Activated naive CD4-positive, alpha-beta T cell treated with anti-CD3 and anti-CD28 coated beads, Interleukin-2, amount 50 U/mL, for 72 hours (primary cell): Measurements from ENCODE around the gene FSHB. TPM values are rescaled to one million over a fixed set of nuclear protein-coding genes. Genes with fewer than 3 reads are reported as not detected.
A peak's percentile ranks its signal among the peaks of the same experiment; 100 is the strongest.
"Not testable (repeated sequence)": the region's sequence is repeated elsewhere in the genome, so short reads cannot be mapped to it uniquely, and the experiment has no call there.

Experiments
- ATAC-seq, 2 donors: fragments of 150-1000 bp; cut with Tn5 transposase; 2 replicates each; pipeline ENCODE4 v1.10.0; 2021; ENCODE audit warnings: mild to moderate bottlenecking in 2 of 2, moderate library complexity in 2 of 2
- DNase-seq, 2 donors: peaks; one replicate each; pipeline ENCODE4 v3.0.0; 2021 to 2022; ENCODE audit warnings: low spot score in 2 of 2
- H3K27ac Mint-ChIP-seq, 2 donors: one replicate each; pipeline ENCODE4 v1.8.0; 2022; ENCODE audit warnings: mild to moderate bottlenecking in 2 of 2, mixed read lengths in 2 of 2
- H3K36me3 Mint-ChIP-seq, 2 donors: one replicate each; pipeline ENCODE4 v1.8.0; 2022; ENCODE audit warnings: mixed read lengths in 2 of 2
- H3K9me3 Mint-ChIP-seq, 2 donors: one replicate each; pipeline ENCODE4 v1.8.0; 2022; ENCODE audit warnings: mixed read lengths in 2 of 2
- total RNA-seq, 2 donors: library from RNA; stranded (reverse); gene quantifications; one replicate each; pipeline ENCODE4 v1.2.3, GENCODE V29; 2022

FSHB gene
- total RNA-seq = not detected

- Mint-ChIP-seq H3K27ac (no peak within 1 kb of the TSS), H3K36me3 (peaks cover 0 to 7% of the 10 kb centered on the region in 2 donors), H3K9me3 (peaks cover 5 to 19% of the 10 kb centered on the region in 2 donors)
- ATAC-seq = no peak
- no peak for DNase-seq
These were observed at the start of gene FSHB for GRCh38 chr11:30230714-30231113. Gene FSHB, plus strand, starts transcription at chr11:30231014. Its CDS starts 889 bp downstream, at chr11:30231903.

DNA sequence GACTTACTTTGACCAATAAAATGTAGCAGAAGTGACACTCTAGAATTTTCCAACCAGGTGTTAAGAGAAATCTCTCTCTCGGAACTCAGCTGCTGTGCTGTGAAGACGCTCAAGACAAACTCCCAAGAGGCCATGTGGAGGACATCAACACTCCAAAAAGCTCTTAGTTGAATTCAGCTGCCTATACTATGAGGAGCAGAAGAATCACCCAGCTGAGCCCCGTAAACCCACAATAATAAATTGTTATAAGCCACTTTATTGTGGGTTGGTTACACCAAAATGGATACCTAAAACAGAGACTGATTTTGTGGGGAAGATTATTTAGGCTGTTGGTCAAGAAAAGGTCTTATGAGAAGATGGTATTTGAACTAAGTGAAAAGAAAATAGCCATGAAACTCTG, 44.1 kb upstream of the FSHB start:
- no peaks in the 10 kb centered on the region for H3K36me3 Mint-ChIP-seq
- ATAC-seq (no peak), DNase-seq (no peak)
- H3K27ac Mint-ChIP-seq = no peak overlapping the region
- H3K9me3 Mint-ChIP-seq = peaks cover 6 to 8% of the 10 kb centered on the region in 2 donors

DNA sequence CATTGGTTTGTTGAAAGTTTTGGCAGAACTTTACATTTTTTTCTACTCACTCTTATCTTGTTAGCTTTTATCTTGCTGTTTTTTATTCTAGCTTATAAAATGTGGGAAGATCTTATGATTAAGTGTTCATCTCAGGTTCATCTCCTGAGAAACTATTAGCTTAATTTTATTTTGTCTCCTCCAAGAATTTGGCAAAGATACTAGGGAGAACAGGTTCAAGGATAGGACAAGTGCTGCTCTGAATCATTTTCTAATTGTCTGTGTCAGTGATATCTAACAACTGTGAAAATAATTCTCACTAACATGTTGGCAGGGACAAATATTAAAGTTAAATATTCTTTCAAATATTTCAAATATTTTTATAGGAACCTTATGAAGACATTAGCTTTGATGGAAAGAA, 38.2 kb upstream of the FSHB start:
- no peak for DNase-seq
- ATAC-seq = no peak
- Mint-ChIP-seq H3K27ac (no peak overlapping the region), H3K36me3 (no peaks in the 10 kb centered on the region), H3K9me3 (no peaks in the 10 kb centered on the region)

- no peaks in the 10 kb centered on the region for H3K9me3 Mint-ChIP-seq
- ATAC-seq = peak; percentile 52 to 53
- peak in 1 of 2 donors; percentile 42 for DNase-seq
- no peaks in the 10 kb centered on the region for H3K36me3 Mint-ChIP-seq
- no peak overlapping the region for H3K27ac Mint-ChIP-seq
These were observed 34.2 kb upstream of the FSHB start for GRCh38 chr11:30196400-30197206.

DNA sequence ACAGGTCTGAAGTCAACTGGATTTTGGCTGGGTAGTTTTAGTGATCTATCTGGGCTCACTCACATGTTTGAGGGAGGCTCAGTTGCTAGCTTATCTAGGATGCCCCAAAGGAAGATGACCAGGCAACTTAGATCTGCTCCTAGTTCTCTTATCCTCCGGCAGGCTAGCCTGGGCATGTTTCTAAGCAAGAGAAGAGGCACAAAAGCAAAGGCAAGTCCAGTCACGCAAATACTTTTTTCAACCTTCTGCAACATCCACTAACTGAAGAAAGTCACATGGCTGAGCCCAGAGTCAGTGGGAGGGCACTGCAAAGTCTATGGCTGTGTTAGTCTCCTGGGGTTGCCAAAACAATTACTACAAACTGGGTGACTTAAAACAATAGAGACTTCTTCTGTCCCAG, 32.9 kb upstream of the FSHB start:
- Mint-ChIP-seq H3K36me3 (no peaks in the 10 kb centered on the region), H3K9me3 (no peaks in the 10 kb centered on the region), H3K27ac (no peak overlapping the region)
- DNase-seq (no peak), ATAC-seq (no peak)

GRCh38 chr11:30202989-30203388, 27.8 kb upstream of the FSHB start:
- H3K9me3 Mint-ChIP-seq, ATAC-seq, DNase-seq, H3K36me3 Mint-ChIP-seq, H3K27ac Mint-ChIP-seq: not testable (repeated sequence)

DNA sequence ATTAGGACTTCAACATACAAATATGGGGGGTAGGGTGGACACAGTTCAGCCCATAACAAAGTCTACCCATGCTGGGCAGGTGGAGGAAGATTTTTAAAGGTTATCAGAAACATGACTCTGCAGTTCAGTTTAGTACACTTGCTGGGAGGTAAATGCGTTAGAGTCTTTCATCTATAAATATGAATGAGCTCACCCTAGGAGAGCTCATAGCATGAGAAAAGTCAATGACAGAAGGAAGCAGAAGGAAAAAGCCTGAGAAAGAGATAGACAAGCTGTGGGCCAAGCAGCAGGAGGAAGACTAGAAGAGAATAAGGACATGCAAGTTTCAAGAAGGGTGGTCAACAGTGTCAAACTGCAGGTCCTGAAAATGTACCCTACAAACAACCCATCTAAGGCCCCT, 27.0 kb upstream of the FSHB start:
- Mint-ChIP-seq H3K36me3 (no peaks in the 10 kb centered on the region), H3K9me3 (no peaks in the 10 kb centered on the region), H3K27ac (no peak overlapping the region)
- DNase-seq (no peak), ATAC-seq (no peak)

- Mint-ChIP-seq H3K9me3 (no peaks in the 10 kb centered on the region), H3K36me3 (no peaks in the 10 kb centered on the region), H3K27ac (no peak overlapping the region)
- ATAC-seq (no peak), DNase-seq (no peak)
These were observed 24.4 kb upstream of the FSHB start for GRCh38 chr11:30206249-30206996.

DNA sequence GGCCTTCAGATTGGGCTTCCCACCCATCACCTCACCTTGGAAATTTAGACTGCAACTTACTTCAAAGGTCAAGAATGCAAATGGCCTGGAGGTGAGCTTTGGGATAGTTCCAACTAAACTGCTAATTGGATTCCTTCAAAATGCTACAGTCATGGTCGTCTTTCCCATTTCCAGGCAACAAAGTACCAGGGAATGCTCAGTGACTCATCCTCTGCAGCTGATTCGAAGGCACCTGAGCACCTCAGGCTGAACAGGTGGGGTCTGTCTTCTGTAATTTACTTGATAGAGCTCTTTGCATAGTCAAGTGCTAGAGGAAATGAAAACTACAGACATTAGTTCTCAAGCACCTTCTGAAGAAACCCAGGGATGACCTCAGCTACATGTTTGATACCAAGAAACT, 20.5 kb upstream of the FSHB start:
- DNase-seq = no peak
- no peak overlapping the region for H3K27ac Mint-ChIP-seq
- H3K9me3 Mint-ChIP-seq = no peaks in the 10 kb centered on the region
- H3K36me3 Mint-ChIP-seq = no peaks in the 10 kb centered on the region
- no peak for ATAC-seq

- no peak for ATAC-seq
- Mint-ChIP-seq H3K9me3 (no peaks in the 10 kb centered on the region), H3K36me3 (no peaks in the 10 kb centered on the region), H3K27ac (no peak overlapping the region)
- no peak for DNase-seq
These were observed 14.3 kb upstream of the FSHB start for GRCh38 chr11:30216534-30216933.

DNA sequence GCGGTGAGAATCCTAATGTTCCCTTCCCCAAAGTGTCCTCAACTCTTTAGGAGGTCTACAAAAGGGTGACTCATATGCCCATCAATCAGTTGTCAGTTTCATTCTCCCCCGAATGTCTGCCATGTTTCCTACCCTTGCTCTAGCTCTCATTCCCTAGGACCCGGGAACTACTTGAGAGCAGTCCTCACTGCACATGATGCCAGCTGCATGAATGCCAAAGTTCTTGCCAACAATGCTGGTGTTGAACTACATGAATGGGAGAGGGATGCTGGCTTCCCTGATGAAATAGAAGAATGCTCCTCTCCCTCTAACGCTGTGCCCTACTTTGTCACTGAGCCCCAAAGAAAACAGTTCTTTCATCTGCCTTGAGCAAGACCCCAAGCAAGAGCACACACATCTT, 12.5 kb upstream of the FSHB start:
- Mint-ChIP-seq H3K9me3 (no peaks in the 10 kb centered on the region), H3K36me3 (no peaks in the 10 kb centered on the region), H3K27ac (no peak overlapping the region)
- DNase-seq (no peak), ATAC-seq (no peak)

DNA sequence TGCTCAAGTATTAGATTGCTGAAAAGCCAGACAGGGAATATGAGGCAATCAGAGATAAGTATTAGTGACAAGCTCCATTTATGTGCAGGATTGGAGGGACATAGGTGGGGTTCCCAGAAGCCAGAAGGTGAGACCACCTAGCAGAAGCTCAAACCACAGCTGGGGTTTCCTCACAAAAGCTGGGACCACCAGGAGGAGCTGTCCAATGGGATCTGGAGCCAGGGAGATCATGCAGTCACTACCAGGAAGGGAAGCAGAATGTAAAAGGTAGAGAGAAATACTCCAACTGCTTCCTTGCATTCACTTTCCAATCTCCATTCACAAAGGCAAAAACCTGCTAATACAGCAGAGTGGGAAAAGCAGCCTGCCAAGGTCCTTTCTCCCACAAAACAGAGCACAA, 5.2 kb upstream of the FSHB start:
- ATAC-seq (no peak), DNase-seq (no peak)
- peaks cover 0 to 7% of the 10 kb centered on the region in 2 donors for H3K36me3 Mint-ChIP-seq

DNA sequence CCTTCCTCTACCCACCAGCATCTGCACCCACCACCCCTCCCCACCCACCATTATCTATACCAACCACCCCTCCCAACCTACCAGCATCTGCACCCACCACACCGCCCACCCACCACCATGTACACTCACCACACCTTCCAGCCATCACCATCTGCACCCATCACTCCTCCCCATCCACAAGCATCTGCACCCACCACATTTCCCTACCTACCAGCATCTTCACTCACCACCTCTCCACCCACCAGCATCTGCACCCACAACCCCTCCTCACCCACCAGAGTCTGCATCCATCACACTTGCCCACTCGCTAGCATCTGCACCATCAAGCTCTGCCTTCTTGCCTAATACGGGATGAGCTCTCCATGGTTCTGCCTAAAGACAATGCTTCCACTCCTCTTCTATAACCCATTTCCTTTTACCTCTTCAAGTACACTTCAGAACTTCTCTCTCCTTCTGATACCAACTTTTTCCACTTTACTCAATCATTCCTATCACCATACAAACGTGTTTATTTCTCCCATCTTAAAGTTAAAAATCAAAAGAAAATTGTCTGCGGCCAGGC, 2.4 kb upstream of the FSHB start:
- no peak overlapping the region for H3K27ac Mint-ChIP-seq
- no peak for ATAC-seq
- no peak for DNase-seq
- peaks cover 5 to 19% of the 10 kb centered on the region in 2 donors for H3K9me3 Mint-ChIP-seq
- peaks cover 0 to 7% of the 10 kb centered on the region in 2 donors for H3K36me3 Mint-ChIP-seq

More for the DNA sequence above, 5.2 kb upstream of the FSHB start:
- H3K9me3 Mint-ChIP-seq = peaks cover 5 to 19% of the 10 kb centered on the region in 2 donors
- no peak overlapping the region for H3K27ac Mint-ChIP-seq

DNA sequence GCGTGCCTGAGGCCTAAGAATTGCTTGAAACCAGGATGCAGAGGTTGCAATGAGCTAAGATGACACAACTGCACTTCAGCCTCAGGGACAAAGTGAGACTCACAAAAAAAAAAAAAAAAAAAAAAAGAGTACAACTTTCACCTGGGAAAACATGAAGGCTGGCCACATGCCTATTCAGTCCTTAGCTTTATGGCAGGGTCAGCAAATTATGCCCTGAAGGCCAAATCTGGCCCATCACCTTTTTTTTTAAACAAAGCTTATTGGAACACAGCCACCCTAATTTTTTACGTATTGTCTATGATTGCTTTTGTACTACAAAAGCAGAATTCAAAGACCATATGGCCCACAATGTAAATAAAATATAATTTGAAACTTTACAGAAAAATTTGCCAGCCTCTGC, 8.2 kb downstream of the FSHB start:
- ATAC-seq (no peak), DNase-seq (no peak)
- Mint-ChIP-seq H3K9me3 (no peaks in the 10 kb centered on the region), H3K27ac (no peak overlapping the region), H3K36me3 (no peaks in the 10 kb centered on the region)

- Mint-ChIP-seq H3K36me3 (no peaks in the 10 kb centered on the region), H3K9me3 (no peaks in the 10 kb centered on the region), H3K27ac (no peak overlapping the region)
- DNase-seq (no peak), ATAC-seq (peak in 1 of 2 donors; percentile 33)
These were observed 13.5 kb downstream of the FSHB start for GRCh38 chr11:30244265-30244664.

GRCh38 chr11:30245621-30246020, 14.8 kb downstream of the FSHB start:
- ATAC-seq (no peak), DNase-seq (no peak)
- Mint-ChIP-seq H3K36me3 (no peaks in the 10 kb centered on the region), H3K9me3 (no peaks in the 10 kb centered on the region), H3K27ac (no peak overlapping the region)
